GM12864 (cell line): ENCODE results near the gene CGREF1.
A peak's percentile ranks its signal among the peaks of the same experiment; 100 is the strongest.
"Not testable (repeated sequence)": the region's sequence is repeated elsewhere in the genome, so short reads cannot be mapped to it uniquely, and the experiment has no call there.

Experiments used
- DNase-seq: peaks from one replicate; pipeline ENCODE4 v3.0.0-alpha.2; 2011; ENCODE audit warnings: low read depth
- H3K4me3 ChIP-seq: 2 replicates; pipeline ENCODE4 v1.5.1; 2011; ENCODE audit warnings: mild to moderate bottlenecking, low read depth, low read length, control low read depth
- CTCF ChIP-seq: IDR thresholded peaks from 2 replicates; pipeline ENCODE4 v1.5.1; 2011; ENCODE audit warnings: low read depth, mild to moderate bottlenecking, moderate library complexity, low read length, control low read depth, inconsistent platforms; ENCODE audit errors: missing control alignments

The CGREF1 gene

GRCh38 chr2:27122791-27123190 is 3.9 kb upstream of the CGREF1 start:
- no peak overlapping the region for H3K4me3 ChIP-seq

GRCh38 chr2:27121906-27122305 is 3.0 kb upstream of the CGREF1 start:
- no peak for TF ChIP-seq CTCF
- DNase-seq: no peak
- no peak overlapping the region for H3K4me3 ChIP-seq

More at GRCh38 chr2:27122791-27123190, 3.9 kb upstream of the CGREF1 start:
- no peak for DNase-seq
- no peak for TF ChIP-seq CTCF

- H3K4me3 ChIP-seq: peak overlapping the region; percentile 40
- not testable (repeated sequence) for DNase-seq
Observed at GRCh38 chr2:27119330-27119670, 372 bp upstream of the CGREF1 start.

GRCh38 chr2:27117995-27118524 is 868 bp downstream of the CGREF1 start:
- H3K4me3 ChIP-seq: peak overlapping the region; percentile 40; the same call in 1 of the 2 replicates
- no peak for TF ChIP-seq CTCF
- DNase-seq: no peak

- DNase-seq: no peak
- TF ChIP-seq CTCF: no peak
- H3K4me3 ChIP-seq: no peak overlapping the region
Observed at GRCh38 chr2:27115519-27115918, 3.4 kb downstream of the CGREF1 start.

- H3K4me3 ChIP-seq, DNase-seq: not testable (repeated sequence)
Observed at GRCh38 chr2:27111392-27112078, 7.4 kb downstream of the CGREF1 start.

GRCh38 chr2:27110603-27111352 is 8.2 kb downstream of the CGREF1 start:
- not testable (repeated sequence) for H3K4me3 ChIP-seq, DNase-seq

- no peak overlapping the region for H3K4me3 ChIP-seq
- no peak for TF ChIP-seq CTCF
- DNase-seq: no peak
Observed at GRCh38 chr2:27109083-27109482, 9.8 kb downstream of the CGREF1 start.
